Stimulated activated naive CD4-positive, alpha-beta T cell (primary cell): Measurements from ENCODE around the gene MAPKAPK2.
"Not testable (repeated sequence)": the region's sequence is repeated elsewhere in the genome, so short reads cannot be mapped to it uniquely, and the experiment has no call there.

Experiments used
- DNase-seq, 6 experiments: peaks; one replicate each; lab custom pipeline; 2025; lab: John Stamatoyannopoulos, UW

Gene MAPKAPK2

GRCh38 chr1:206776229-206776628 is 91.5 kb downstream of the MAPKAPK2 start:
- no peak for DNase-seq

- no peak for DNase-seq
Measured at GRCh38 chr1:206778031-206778430, 93.3 kb downstream of the MAPKAPK2 start.

- DNase-seq: not testable (repeated sequence)
Measured at GRCh38 chr1:206778911-206779310, 94.2 kb downstream of the MAPKAPK2 start.

- no peak for DNase-seq
Measured at GRCh38 chr1:206779638-206780037, 94.9 kb downstream of the MAPKAPK2 start.

- no peak for DNase-seq
Measured at GRCh38 chr1:206782448-206782847, 97.7 kb downstream of the MAPKAPK2 start.

- no peak for DNase-seq
Measured at GRCh38 chr1:206783506-206783905, 98.8 kb downstream of the MAPKAPK2 start.
